ENCODE measurements around the gene PDE3B. TPM values are rescaled to one million over a fixed set of nuclear protein-coding genes. Genes with fewer than 3 reads are reported as not detected.

Gene PDE3B
- polyA plus RNA-seq, 1 experiment = 0.10 TPM

- H3K27ac ChIP-seq (ENCODE audit: low read depth, low read length) = no peak overlapping the region
- ChIA-PET CTCF (no interaction called here), POLR2A (no interaction called here)
- no peaks in the 10 kb centered on the region for H3K9me3 ChIP-seq (ENCODE audit: control insufficient read depth, insufficient read depth, low read length)
- TF ChIP-seq CTCF (IDR thresholded peaks at IDR 0.05; ENCODE audit: low read depth, low read length) = no peak
- H3K27me3 ChIP-seq (ENCODE audit: control insufficient read depth, insufficient read depth, low read length) = no peaks in the 10 kb centered on the region
- DNase-seq (ENCODE audit: low read depth, low spot score) = no peak
- H3K4me3 ChIP-seq (ENCODE audit: low read depth, low read length) = no peak overlapping the region
These were observed 198.4 kb downstream of the PDE3B start for GRCh38 chr11:14842002-14842401.

GRCh38 chr11:14852571-14853177, 209.1 kb downstream of the PDE3B start:
- TF ChIP-seq CTCF (IDR thresholded peaks at IDR 0.05; ENCODE audit: low read depth, low read length) = no peak
- H3K4me3 ChIP-seq (ENCODE audit: low read depth, low read length) = no peak overlapping the region
- H3K9me3 ChIP-seq (ENCODE audit: control insufficient read depth, insufficient read depth, low read length) = no peaks in the 10 kb centered on the region; the same call in 1 of the 2 replicates
- no peak overlapping the region for H3K27ac ChIP-seq (ENCODE audit: low read depth, low read length)
- ChIA-PET CTCF (no interaction called here), POLR2A (no interaction called here)
- no peaks in the 10 kb centered on the region for H3K27me3 ChIP-seq (ENCODE audit: control insufficient read depth, insufficient read depth, low read length)
- DNase-seq (ENCODE audit: low read depth, low spot score) = no peak

GRCh38 chr11:14854057-14854456, 210.5 kb downstream of the PDE3B start:
- no peak for DNase-seq (ENCODE audit: low read depth, low spot score)
- POLR2A ChIA-PET = no interaction called here
- H3K9me3 ChIP-seq (ENCODE audit: control insufficient read depth, insufficient read depth, low read length) = no peaks in the 10 kb centered on the region; the same call in 1 of the 2 replicates
- TF ChIP-seq CTCF (IDR thresholded peaks at IDR 0.05; ENCODE audit: low read depth, low read length) = no peak
- H3K4me3 ChIP-seq (ENCODE audit: low read depth, low read length) = no peak overlapping the region
- H3K27ac ChIP-seq (ENCODE audit: low read depth, low read length) = no peak overlapping the region
- no peaks in the 10 kb centered on the region for H3K27me3 ChIP-seq (ENCODE audit: control insufficient read depth, insufficient read depth, low read length)
- CTCF ChIA-PET = no interaction called here

GRCh38 chr11:14855890-14856289, 212.3 kb downstream of the PDE3B start:
- Histone ChIP-seq H3K9me3 (ENCODE audit: control insufficient read depth, insufficient read depth, low read length) (no peaks in the 10 kb centered on the region; the same call in 1 of the 2 replicates), H3K4me3 (ENCODE audit: low read depth, low read length) (no peak overlapping the region), H3K27ac (ENCODE audit: low read depth, low read length) (no peak overlapping the region), H3K27me3 (ENCODE audit: control insufficient read depth, insufficient read depth, low read length) (no peaks in the 10 kb centered on the region)
- TF ChIP-seq CTCF (IDR thresholded peaks at IDR 0.05; ENCODE audit: low read depth, low read length) = no peak
- POLR2A ChIA-PET = no interaction called here
- CTCF ChIA-PET = no interaction called here
- no peak for DNase-seq (ENCODE audit: low read depth, low spot score)

GRCh38 chr11:14857621-14858020, 214.0 kb downstream of the PDE3B start:
- Histone ChIP-seq H3K27me3 (ENCODE audit: control insufficient read depth, insufficient read depth, low read length) (no peaks in the 10 kb centered on the region), H3K4me3 (ENCODE audit: low read depth, low read length) (no peak overlapping the region), H3K27ac (ENCODE audit: low read depth, low read length) (no peak overlapping the region), H3K9me3 (ENCODE audit: control insufficient read depth, insufficient read depth, low read length) (no peaks in the 10 kb centered on the region)
- ChIA-PET CTCF (no interaction called here), POLR2A (no interaction called here)
- no peak for DNase-seq (ENCODE audit: low read depth, low spot score)
- TF ChIP-seq CTCF (IDR thresholded peaks at IDR 0.05; ENCODE audit: low read depth, low read length) = no peak
